Erythroblast (primary cell): Measurements from ENCODE around the gene CHST9.

ENCODE experiments used
- GATA1 ChIP-seq: IDR thresholded peaks from 2 replicates; pipeline ENCODE4 v1.6.1; 2011; ENCODE audit warnings: low read depth, mild to moderate bottlenecking, control low read depth, low read length, moderate library complexity
- POLR2A ChIP-seq: IDR thresholded peaks from 2 replicates; pipeline ENCODE4 v1.6.1; 2011; ENCODE audit warnings: mild to moderate bottlenecking, low read length

DNA sequence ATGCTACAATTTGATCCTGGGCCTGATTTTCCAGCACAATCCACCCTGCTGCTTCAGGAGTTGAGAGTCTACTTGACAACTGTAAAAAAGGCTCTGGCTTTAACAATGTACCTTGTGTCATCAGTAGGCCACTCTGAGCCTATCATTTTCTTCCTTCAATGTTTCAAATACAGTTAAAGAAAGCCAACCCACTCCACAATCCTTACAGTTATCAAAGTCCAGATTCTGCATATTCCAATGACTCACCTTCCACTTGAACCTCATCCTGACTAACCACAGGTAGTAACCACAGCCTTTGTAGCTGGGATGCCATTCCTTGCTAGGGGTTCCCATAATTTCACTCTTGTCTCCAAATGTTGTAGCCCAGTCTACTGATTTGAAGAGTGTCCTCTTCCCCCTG, 284.1 kb downstream of the CHST9 start:
- TF ChIP-seq POLR2A (no peak), GATA1 (no peak)
